ENCODE measurements around the gene HOXD4.

GRCh38 chr2:176136374-176137251 is 14.7 kb upstream of the HOXD4 start:
- TF ChIP-seq CHD1 (IDR thresholded peaks at IDR 0.05; ENCODE audit: low read depth, low read length) (no peak), CTCF (conservative IDR thresholded peaks at IDR 0.05; ENCODE audit: low read depth, low read length) (no peak), POLR2A (IDR thresholded peaks at IDR 0.05; ENCODE audit: low read depth, low read length) (no peak), BHLHE40 (IDR thresholded peaks at IDR 0.05; ENCODE audit: low read depth, low read length) (no peak), CEBPB (IDR thresholded peaks at IDR 0.05; ENCODE audit: low read depth, low read length) (no peak), MAZ (IDR thresholded peaks at IDR 0.05; ENCODE audit: borderline replicate concordance, low read depth, low read length) (no peak), RAD21 (IDR thresholded peaks at IDR 0.05; ENCODE audit: low read length) (no peak), SMC3 (IDR thresholded peaks at IDR 0.05; ENCODE audit: low read depth, low read length) (no peak), RCOR1 (IDR thresholded peaks at IDR 0.05; ENCODE audit: insufficient replicate concordance, low read length) (no peak), ELK1 (IDR thresholded peaks at IDR 0.05; ENCODE audit: borderline replicate concordance, low read depth, low read length) (no peak), USF2 (IDR thresholded peaks at IDR 0.05; ENCODE audit: low read depth, low read length) (peak; percentile 57; the same call in 1 of the 2 replicates), MXI1 (IDR thresholded peaks at IDR 0.05; ENCODE audit: borderline replicate concordance, low read depth, low read length) (no peak)
